Esophagus muscularis mucosa (tissue), 4 donors: ENCODE data around the gene CMTM8.

ENCODE experiments used
- EP300 ChIP-seq: sonication (generic); formaldehyde crosslinking; IDR thresholded peaks from one replicate; pipeline ENCODE4 v1.6.1; 2017; ENCODE audit warnings: antibody characterized with exemption
- POLR2A ChIP-seq: fragments of 450-650 bp; IDR thresholded peaks from one replicate; pipeline ENCODE4 v1.6.1; 2017; ENCODE audit warnings: antibody characterized with exemption, moderate library complexity, mild to moderate bottlenecking, low read depth
- POLR2AphosphoS5 ChIP-seq, 2 donors: sonication (generic); formaldehyde crosslinking; IDR thresholded peaks; one replicate each; pipeline ENCODE4 v1.6.1; 2017; ENCODE audit warnings: antibody characterized with exemption in 2 of 2
- TF ChIP-seq, protein P1 (sequence below), 3 experiments: fragments of 200-600 bp in 2 of 3; fragments of 450-650 bp in 1 of 3; sonication (generic) in 2 of 3; IDR thresholded peaks; one replicate each; pipeline ENCODE4 v1.5.1; 2017 to 2019; ENCODE audit warnings: antibody characterized with exemption in 3 of 3, mild to moderate bottlenecking in 2 of 3, moderate library complexity in 1 of 3

DNA sequence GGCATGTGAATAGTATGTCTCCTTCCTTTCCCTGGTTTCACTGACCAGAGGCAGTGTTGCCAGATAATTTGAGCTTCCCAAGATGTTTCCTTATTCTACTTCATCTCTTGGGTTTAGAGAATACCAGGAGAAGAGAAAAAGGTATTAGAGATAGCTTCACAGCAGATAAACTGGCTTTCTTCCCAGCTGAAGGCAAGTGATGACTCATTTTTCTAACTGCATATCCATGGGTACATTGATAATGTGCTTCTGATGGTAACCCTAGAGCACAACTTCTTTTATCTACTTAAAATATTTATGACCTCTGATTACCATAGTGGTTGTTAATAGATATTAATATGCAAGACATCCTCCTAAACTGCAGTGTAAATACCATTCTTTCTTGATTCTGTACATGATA lies 34.6 kb upstream of the CMTM8 start:
- no peak for TF ChIP-seq EP300
- TF ChIP-seq POLR2A: no peak
- TF ChIP-seq, protein P1, sequence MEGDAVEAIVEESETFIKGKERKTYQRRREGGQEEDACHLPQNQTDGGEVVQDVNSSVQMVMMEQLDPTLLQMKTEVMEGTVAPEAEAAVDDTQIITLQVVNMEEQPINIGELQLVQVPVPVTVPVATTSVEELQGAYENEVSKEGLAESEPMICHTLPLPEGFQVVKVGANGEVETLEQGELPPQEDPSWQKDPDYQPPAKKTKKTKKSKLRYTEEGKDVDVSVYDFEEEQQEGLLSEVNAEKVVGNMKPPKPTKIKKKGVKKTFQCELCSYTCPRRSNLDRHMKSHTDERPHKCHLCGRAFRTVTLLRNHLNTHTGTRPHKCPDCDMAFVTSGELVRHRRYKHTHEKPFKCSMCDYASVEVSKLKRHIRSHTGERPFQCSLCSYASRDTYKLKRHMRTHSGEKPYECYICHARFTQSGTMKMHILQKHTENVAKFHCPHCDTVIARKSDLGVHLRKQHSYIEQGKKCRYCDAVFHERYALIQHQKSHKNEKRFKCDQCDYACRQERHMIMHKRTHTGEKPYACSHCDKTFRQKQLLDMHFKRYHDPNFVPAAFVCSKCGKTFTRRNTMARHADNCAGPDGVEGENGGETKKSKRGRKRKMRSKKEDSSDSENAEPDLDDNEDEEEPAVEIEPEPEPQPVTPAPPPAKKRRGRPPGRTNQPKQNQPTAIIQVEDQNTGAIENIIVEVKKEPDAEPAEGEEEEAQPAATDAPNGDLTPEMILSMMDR (IDR thresholded peaks at IDR 0.05): no peak
- no peak for TF ChIP-seq POLR2AphosphoS5 (IDR thresholded peaks at IDR 0.05)
